Measurements from ENCODE around the gene UGT3A1.

Gene UGT3A1

GRCh38 chr5:35908228-35908627, 83.0 kb downstream of the UGT3A1 start:
- no peak for DNase-seq (ENCODE audit: low read depth)

- DNase-seq (ENCODE audit: low read depth), result no peak
Observed at GRCh38 chr5:35904443-35905132, 86.6 kb downstream of the UGT3A1 start.

- no peak for DNase-seq (ENCODE audit: low read depth)
Observed at GRCh38 chr5:35903631-35904203, 87.5 kb downstream of the UGT3A1 start.

GRCh38 chr5:35902046-35902672, 89.0 kb downstream of the UGT3A1 start:
- DNase-seq (ENCODE audit: low read depth), result peak; percentile 61
